ENCODE measurements around the gene WDR59.
"Not testable (repeated sequence)": the region's sequence is repeated elsewhere in the genome, so short reads cannot be mapped to it uniquely, and the experiment has no call there.

WDR59 gene

GRCh38 chr16:75012380-75013081 lies 27.6 kb upstream of the WDR59 start:
- no peak for DNase-seq (ENCODE audit: low read depth in 2 of 2)

GRCh38 chr16:75011634-75012307 lies 26.8 kb upstream of the WDR59 start:
- DNase-seq (ENCODE audit: low read depth in 2 of 2) = peak in 1 of 2 donors; percentile 55

GRCh38 chr16:75010427-75010826 lies 25.5 kb upstream of the WDR59 start:
- DNase-seq (ENCODE audit: low read depth in 2 of 2) = no peak

- DNase-seq (ENCODE audit: low read depth in 2 of 2) = no peak
These were observed 22.5 kb upstream of the WDR59 start for GRCh38 chr16:75007443-75007842.

DNA sequence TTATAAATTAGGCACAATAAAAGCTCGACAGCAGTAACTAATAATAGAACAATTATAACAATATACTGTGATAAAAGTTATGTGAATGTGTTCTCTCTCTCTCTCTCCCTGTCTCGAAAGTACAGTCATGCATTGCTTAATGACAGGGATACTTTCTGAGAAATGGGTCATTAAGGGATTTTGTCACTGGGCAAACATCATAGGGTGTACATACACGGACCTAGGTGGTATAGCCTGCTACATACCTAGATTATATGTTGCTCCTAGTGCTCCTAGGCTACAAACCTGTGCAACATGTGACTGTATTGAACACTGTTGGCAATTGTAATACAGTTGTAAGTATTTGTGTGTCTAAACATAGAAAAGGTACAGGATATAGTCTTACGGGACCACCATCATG lies 20.8 kb upstream of the WDR59 start:
- DNase-seq (ENCODE audit: low read depth in 2 of 2) = no peak

GRCh38 chr16:75004460-75004859 lies 19.5 kb upstream of the WDR59 start:
- no peak for DNase-seq (ENCODE audit: low read depth in 2 of 2)

- DNase-seq (ENCODE audit: low read depth in 2 of 2) = no peak
These were observed 19.0 kb upstream of the WDR59 start for GRCh38 chr16:75003931-75004330.

- DNase-seq (ENCODE audit: low read depth in 2 of 2) = no peak
These were observed 17.6 kb upstream of the WDR59 start for GRCh38 chr16:75002474-75002873.

DNA sequence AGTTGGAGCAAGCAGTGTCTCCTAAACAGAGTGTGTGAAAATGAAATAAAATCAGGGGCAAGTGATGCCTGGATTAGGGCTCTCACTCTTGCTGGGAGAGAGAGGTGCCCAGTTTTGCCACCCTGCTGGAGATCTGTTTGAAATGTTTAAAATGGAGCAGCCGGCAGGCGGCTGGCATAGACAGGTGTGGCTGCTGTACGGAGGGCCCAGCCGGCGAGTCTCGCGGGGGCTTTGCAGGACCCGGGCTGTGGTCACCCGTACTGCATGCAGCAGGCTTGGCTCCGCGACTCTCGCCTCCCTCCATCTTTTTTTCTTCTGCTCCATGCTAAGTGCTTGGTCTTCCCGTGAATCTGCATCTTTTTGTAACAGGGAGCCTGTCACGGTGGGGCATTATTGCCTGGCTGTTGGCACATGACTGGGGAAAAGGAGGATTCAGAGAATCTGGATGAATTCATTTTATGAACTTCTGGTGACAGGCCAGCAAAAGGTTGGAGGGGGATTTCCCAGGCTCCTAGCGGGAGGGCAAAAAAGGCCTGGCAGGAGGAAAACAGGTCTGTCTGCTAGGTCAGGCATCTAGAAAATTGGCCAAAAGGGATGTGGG lies 15.7 kb upstream of the WDR59 start:
- no peak for DNase-seq (ENCODE audit: low read depth in 2 of 2)

DNA sequence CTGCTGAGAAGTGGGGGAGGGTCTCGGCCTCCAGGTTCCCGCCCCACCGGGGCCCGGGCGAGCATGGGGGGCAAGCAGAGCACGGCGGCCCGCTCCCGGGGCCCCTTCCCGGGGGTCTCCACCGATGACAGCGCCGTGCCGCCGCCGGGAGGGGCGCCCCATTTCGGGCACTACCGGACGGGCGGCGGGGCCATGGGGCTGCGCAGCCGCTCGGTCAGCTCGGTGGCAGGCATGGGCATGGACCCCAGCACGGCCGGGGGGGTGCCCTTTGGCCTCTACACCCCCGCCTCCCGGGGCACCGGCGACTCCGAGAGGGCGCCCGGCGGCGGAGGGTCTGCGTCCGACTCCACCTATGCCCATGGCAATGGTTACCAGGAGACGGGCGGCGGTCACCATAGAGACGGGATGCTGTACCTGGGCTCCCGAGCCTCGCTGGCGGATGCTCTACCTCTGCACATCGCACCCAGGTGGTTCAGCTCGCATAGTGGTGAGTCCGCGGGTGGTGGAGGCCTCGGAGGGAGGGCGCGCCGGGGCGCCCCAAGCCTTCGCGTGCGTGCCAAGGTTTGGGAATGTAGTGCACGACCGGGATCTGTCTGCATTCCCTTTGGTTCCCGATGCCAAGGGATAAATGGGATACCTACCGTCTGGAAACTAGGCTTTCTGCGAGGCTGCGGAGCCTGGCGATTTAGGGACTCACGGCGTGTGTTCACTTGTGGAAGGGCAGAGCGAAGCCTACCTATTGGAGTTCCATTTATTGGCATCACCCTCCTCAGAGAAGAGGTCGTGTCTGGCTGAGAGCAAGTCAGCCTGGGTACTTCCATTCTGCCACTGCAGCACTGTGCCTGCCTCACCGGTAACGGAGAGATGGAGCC lies 14.9 kb upstream of the WDR59 start:
- peak in 1 of 2 donors; percentile 45 for DNase-seq (ENCODE audit: low read depth in 2 of 2)

DNA sequence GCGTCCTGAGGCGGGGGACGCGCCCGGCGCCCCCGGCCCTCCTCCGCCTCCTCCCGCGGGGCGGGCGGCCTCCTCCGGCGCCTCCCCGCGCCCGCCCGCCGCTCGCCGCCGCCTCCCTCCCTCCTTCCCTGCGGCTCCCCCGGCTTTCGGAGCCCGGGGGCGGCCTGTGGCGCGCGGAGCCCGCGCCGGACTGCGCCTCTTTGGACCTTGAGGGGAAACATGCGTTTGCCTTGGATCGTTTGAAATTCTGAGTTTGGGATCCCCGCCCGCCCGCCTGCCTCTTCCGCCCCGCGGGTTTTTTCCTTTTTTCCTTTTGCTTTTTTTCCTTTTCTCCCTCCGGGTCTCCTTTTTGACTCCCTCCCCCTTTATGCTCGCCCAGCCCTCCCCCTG lies 14.3 kb upstream of the WDR59 start:
- no peak for DNase-seq (ENCODE audit: low read depth in 2 of 2)

GRCh38 chr16:74998481-74999218 lies 13.7 kb upstream of the WDR59 start, which contains the start of gene ZNRF1:
Gene ZNRF1 (plus strand): TSS chr16:74999024. CDS start chr16:74999672, 648 bp downstream.
- DNase-seq (ENCODE audit: low read depth in 2 of 2) = peak; percentile 74 to 79

- no peak for DNase-seq (ENCODE audit: low read depth in 2 of 2)
These were observed 12.1 kb upstream of the WDR59 start for GRCh38 chr16:74997042-74997491.

DNA sequence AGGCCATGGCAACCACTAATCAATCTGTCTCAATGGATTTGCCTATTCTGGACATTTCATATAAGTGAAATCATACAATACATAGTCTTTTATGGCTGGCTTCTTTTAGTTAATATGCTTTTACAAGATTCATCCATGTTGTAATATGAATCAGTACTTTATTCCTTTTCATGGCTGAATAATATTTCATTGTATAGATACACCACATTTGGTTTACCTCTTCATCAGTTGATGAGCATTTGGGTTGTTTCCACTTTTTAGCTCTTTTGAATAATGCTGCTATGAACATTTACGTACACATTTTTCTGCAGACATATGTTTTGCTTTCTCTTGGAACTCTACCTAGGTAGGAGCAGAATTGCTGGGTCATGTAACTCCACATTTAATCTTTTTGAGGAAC lies 11.1 kb upstream of the WDR59 start:
- DNase-seq (ENCODE audit: low read depth in 2 of 2) = no peak

- no peak for DNase-seq (ENCODE audit: low read depth in 2 of 2)
These were observed 6.9 kb upstream of the WDR59 start for GRCh38 chr16:74991593-74992403.

GRCh38 chr16:74991268-74991592 lies 6.3 kb upstream of the WDR59 start:
- DNase-seq (ENCODE audit: low read depth in 2 of 2) = no peak

DNA sequence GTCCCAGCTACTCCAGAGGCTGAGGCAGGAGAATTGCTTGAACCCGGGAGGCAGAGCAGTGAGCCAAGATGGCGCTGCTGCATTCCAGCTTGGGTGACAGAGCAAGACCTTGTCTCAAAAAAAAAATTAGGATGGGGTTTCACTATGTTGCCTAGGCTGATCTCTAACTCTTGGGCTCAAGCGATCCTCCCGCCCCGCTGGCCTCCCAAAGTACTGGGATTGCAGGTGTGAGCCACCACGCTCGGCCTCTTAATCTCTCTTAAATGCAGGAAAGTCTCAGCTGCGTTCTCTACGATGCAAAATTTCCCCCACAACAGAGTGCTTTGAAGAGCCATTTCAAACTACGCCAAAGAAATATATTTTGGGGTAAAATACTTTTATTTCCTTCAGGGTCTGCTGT lies 5.9 kb upstream of the WDR59 start:
- no peak for DNase-seq (ENCODE audit: low read depth in 2 of 2)

DNA sequence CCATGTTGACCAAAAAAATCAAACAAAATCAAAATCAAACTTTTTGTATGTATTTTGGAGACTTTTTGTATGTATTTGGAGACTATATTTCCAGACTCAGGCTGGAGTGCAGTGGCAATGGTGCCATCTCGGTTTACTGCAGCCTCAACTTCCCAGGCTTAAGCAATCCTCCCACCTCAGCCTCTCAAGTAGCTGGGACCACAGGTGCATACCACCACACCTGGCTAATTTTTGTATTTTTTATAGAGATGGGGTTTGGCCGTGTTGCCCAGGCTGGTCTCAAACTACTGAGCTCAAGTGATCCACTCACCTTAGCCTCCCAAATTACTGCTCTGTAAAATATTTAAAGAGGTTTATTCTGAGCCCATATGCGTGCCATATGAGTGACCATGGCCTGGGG lies 4.9 kb upstream of the WDR59 start:
- not testable (repeated sequence) for DNase-seq (ENCODE audit: low read depth in 2 of 2)

DNA sequence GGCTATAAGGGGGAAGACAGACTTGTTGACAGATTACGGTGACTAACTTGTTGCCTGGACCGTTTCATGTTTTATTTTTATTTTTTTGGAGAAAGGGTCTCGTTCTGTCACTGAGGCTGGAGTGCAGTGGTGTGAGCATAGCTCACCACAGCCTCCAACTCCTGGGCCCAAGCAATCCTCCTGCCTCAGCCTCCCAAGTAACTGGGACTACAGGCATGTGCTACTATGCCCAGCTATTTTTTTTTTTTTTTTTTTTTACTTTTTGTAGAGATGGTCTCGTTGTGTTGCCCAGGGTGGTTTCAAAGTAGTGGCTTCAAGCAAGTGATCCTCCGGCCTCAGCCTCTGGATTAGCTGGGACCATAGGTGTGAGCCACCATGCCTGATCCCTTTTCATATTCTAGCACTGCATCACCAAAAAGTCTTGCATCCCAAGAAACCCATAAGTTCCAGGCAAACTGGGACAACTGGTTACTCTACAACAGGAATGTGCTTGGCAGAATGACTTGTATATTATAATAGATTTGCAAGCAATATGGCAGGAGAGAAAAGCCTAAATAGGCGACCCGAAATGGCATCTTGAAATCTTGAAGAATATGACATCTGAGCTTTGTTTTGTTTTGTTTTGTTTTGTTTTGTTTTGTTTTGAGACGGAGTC lies 2.2 kb upstream of the WDR59 start:
- no peak for DNase-seq (ENCODE audit: low read depth in 2 of 2)

GRCh38 chr16:74984194-74984528 lies 762 bp downstream of the WDR59 start:
- no peak for DNase-seq (ENCODE audit: low read depth in 2 of 2)
